Neural progenitor cell (in vitro differentiated cells): Measurements from ENCODE around the gene SLCO4A1.

Experiments
- CTCF ChIP-seq: fragments of 200-600 bp; sonication (generic); IDR thresholded peaks from 2 replicates; pipeline ENCODE4 v1.5.1; 2017; ENCODE audit warnings: antibody characterized with exemption, mild to moderate bottlenecking
- EZH2 ChIP-seq: fragments of 200-600 bp; sonication (generic); IDR thresholded peaks from 2 replicates; pipeline ENCODE4 v1.6.1; 2017; ENCODE audit warnings: antibody characterized with exemption, mild to moderate bottlenecking, moderate library complexity
- EZH2phosphoT487 ChIP-seq: fragments of 200-600 bp; sonication (generic); IDR thresholded peaks from 2 replicates; pipeline ENCODE4 v1.6.1; 2017; ENCODE audit warnings: antibody characterized with exemption

GRCh38 chr20:62690261-62690820 lies 48.0 kb downstream of the SLCO4A1 start:
- TF ChIP-seq CTCF (no peak), EZH2 (no peak), EZH2phosphoT487 (no peak)
